Duodenal mucosa (tissue), 2 donors: Measurements from ENCODE around the gene NKAIN1.

Experiments used
- H3K27ac ChIP-seq: one replicate; pipeline ENCODE4 v1.7.0; 2013; ENCODE audit warnings: low read depth, low read length
- H3K27me3 ChIP-seq, 2 donors: one replicate each; pipeline ENCODE4 v1.7.0; 2013; ENCODE audit warnings: low read length in 2 of 2, control low read depth in 1 of 2; ENCODE audit not compliant: insufficient read depth in 2 of 2, control insufficient read depth in 1 of 2
- H3K36me3 ChIP-seq, 2 donors: one replicate each; pipeline ENCODE4 v1.7.0; 2013; ENCODE audit warnings: low read length in 2 of 2, control low read depth in 1 of 2; ENCODE audit not compliant: insufficient read depth in 2 of 2, control insufficient read depth in 1 of 2
- H3K4me1 ChIP-seq, 2 donors: one replicate each; pipeline ENCODE4 v1.7.0; 2013; ENCODE audit warnings: low read length in 2 of 2, control low read depth in 1 of 2; ENCODE audit not compliant: insufficient read depth in 2 of 2, control insufficient read depth in 1 of 2
- H3K4me3 ChIP-seq, 2 donors: one replicate each; pipeline ENCODE4 v1.7.0; 2013; ENCODE audit warnings: low read length in 2 of 2, low read depth in 1 of 2
- H3K9ac ChIP-seq, 2 donors: one replicate each; pipeline ENCODE4 v1.7.0; 2013; ENCODE audit warnings: low read length in 2 of 2, low read depth in 1 of 2
- H3K9me3 ChIP-seq, 2 donors: one replicate each; pipeline ENCODE4 v1.7.0; 2013; ENCODE audit warnings: low read length in 2 of 2, control low read depth in 1 of 2; ENCODE audit not compliant: control insufficient read depth in 1 of 2

Gene NKAIN1

GRCh38 chr1:31221072-31221471 is 18.6 kb downstream of the NKAIN1 start:
- no peaks in the 10 kb centered on the region for H3K36me3 ChIP-seq
- H3K27ac ChIP-seq = no peak overlapping the region
- H3K9ac ChIP-seq = no peak overlapping the region
- no peaks in the 10 kb centered on the region for H3K9me3 ChIP-seq
- no peak overlapping the region for H3K4me3 ChIP-seq
- H3K4me1 ChIP-seq = peaks cover 19 to 21% of the 10 kb centered on the region in 2 donors
- no peaks in the 10 kb centered on the region for H3K27me3 ChIP-seq

- no peak overlapping the region for H3K9ac ChIP-seq
- no peak overlapping the region for H3K27ac ChIP-seq
- H3K4me1 ChIP-seq = peaks cover 22% of the 10 kb centered on the region in 2 donors
- H3K36me3 ChIP-seq = no peaks in the 10 kb centered on the region
- H3K9me3 ChIP-seq = no peaks in the 10 kb centered on the region
- H3K4me3 ChIP-seq = no peak overlapping the region
- H3K27me3 ChIP-seq = no peaks in the 10 kb centered on the region
Measured at GRCh38 chr1:31219489-31219888, 20.2 kb downstream of the NKAIN1 start.

GRCh38 chr1:31218705-31219104 is 21.0 kb downstream of the NKAIN1 start:
- Histone ChIP-seq H3K4me1 (peaks cover 14 to 15% of the 10 kb centered on the region in 2 donors), H3K9me3 (no peaks in the 10 kb centered on the region), H3K27ac (no peak overlapping the region), H3K27me3 (no peaks in the 10 kb centered on the region), H3K36me3 (no peaks in the 10 kb centered on the region), H3K4me3 (no peak overlapping the region), H3K9ac (no peak overlapping the region)

- H3K4me3 ChIP-seq = no peak overlapping the region
- peaks cover 6 to 8% of the 10 kb centered on the region in 2 donors for H3K4me1 ChIP-seq
- H3K27ac ChIP-seq = no peak overlapping the region
- no peaks in the 10 kb centered on the region for H3K36me3 ChIP-seq
- no peaks in the 10 kb centered on the region for H3K27me3 ChIP-seq
- H3K9ac ChIP-seq = no peak overlapping the region
- H3K9me3 ChIP-seq = peaks cover 0 to 5% of the 10 kb centered on the region in 2 donors
Measured at GRCh38 chr1:31216016-31216415, 23.7 kb downstream of the NKAIN1 start.

- Histone ChIP-seq H3K4me3 (no peak overlapping the region), H3K27ac (no peak overlapping the region), H3K9ac (no peak overlapping the region), H3K27me3 (no peaks in the 10 kb centered on the region), H3K36me3 (no peaks in the 10 kb centered on the region), H3K4me1 (peaks cover 6 to 8% of the 10 kb centered on the region in 2 donors), H3K9me3 (peaks cover 0 to 5% of the 10 kb centered on the region in 2 donors)
Measured at GRCh38 chr1:31215065-31215570, 24.6 kb downstream of the NKAIN1 start.

- H3K27me3 ChIP-seq = no peaks in the 10 kb centered on the region
- H3K27ac ChIP-seq = no peak overlapping the region
- no peak overlapping the region for H3K4me3 ChIP-seq
- no peak overlapping the region for H3K9ac ChIP-seq
- no peaks in the 10 kb centered on the region for H3K36me3 ChIP-seq
- peaks cover 0 to 5% of the 10 kb centered on the region in 2 donors for H3K9me3 ChIP-seq
- H3K4me1 ChIP-seq = peaks cover 6 to 8% of the 10 kb centered on the region in 2 donors
Measured at GRCh38 chr1:31214316-31215064, 25.2 kb downstream of the NKAIN1 start.

GRCh38 chr1:31208361-31208945 is 31.2 kb downstream of the NKAIN1 start:
- Histone ChIP-seq H3K9me3 (peaks cover 0 to 5% of the 10 kb centered on the region in 2 donors), H3K27ac (no peak overlapping the region), H3K36me3 (no peaks in the 10 kb centered on the region), H3K4me3 (no peak overlapping the region), H3K27me3 (no peaks in the 10 kb centered on the region), H3K4me1 (no peaks in the 10 kb centered on the region), H3K9ac (no peak overlapping the region)

GRCh38 chr1:31207569-31207968 is 32.1 kb downstream of the NKAIN1 start:
- no peak overlapping the region for H3K9ac ChIP-seq

GRCh38 chr1:31207046-31207445 is 32.6 kb downstream of the NKAIN1 start:
- H3K27ac ChIP-seq = no peak overlapping the region
- H3K4me1 ChIP-seq = no peaks in the 10 kb centered on the region
- no peaks in the 10 kb centered on the region for H3K36me3 ChIP-seq
- H3K27me3 ChIP-seq = no peaks in the 10 kb centered on the region
- H3K9ac ChIP-seq = no peak overlapping the region
- peaks cover 0 to 5% of the 10 kb centered on the region in 2 donors for H3K9me3 ChIP-seq
- no peak overlapping the region for H3K4me3 ChIP-seq

More at GRCh38 chr1:31207569-31207968, 32.1 kb downstream of the NKAIN1 start:
- Histone ChIP-seq H3K9me3 (peaks cover 0 to 5% of the 10 kb centered on the region in 2 donors), H3K36me3 (no peaks in the 10 kb centered on the region), H3K4me3 (no peak overlapping the region), H3K27ac (no peak overlapping the region), H3K27me3 (no peaks in the 10 kb centered on the region), H3K4me1 (no peaks in the 10 kb centered on the region)

GRCh38 chr1:31203215-31203614 is 36.5 kb downstream of the NKAIN1 start:
- Histone ChIP-seq H3K9me3 (no peaks in the 10 kb centered on the region), H3K4me3 (no peak overlapping the region), H3K9ac (no peak overlapping the region), H3K27me3 (peaks cover 0 to 3% of the 10 kb centered on the region in 2 donors), H3K36me3 (no peaks in the 10 kb centered on the region), H3K27ac (no peak overlapping the region), H3K4me1 (no peaks in the 10 kb centered on the region)
